Measurements from ENCODE around the gene DHX34.

DHX34 gene

DNA sequence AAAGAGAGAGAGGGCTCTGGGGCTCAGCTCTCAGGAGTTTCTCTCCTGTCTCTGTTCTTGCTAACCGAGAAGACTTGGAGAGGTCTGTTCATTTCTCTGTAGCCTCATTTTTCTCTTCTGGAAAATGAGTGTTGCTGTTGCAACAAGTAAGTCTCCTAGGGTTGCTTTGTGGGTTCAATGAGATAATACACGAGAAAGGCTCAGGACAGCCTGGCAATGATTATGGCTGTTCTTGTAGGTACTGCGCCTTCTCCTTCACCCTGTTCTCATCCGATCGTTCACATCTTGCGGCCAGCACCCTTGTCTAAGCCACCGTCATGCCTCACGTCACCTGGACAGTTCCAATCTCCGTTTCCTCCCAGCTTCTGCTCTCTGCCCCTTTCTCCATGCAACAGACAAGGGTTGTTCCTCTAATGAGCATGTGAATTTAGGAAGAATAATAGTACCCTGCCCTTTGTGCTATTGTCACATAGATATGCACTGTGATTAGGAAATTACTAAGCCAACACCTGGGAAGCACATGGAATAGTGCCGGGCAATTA lies 35.3 kb upstream of the DHX34 start:
- Histone ChIP-seq H3K4me3 (ENCODE audit: insufficient read depth, low read length, poor library complexity, severe bottlenecking) (no peak overlapping the region), H3K9me2 (replicated peaks; ENCODE audit: insufficient read depth, low read length) (no peaks in the 10 kb centered on the region), H3K4me2 (ENCODE audit: low read depth, low read length, poor library complexity, severe bottlenecking) (no peak overlapping the region), H3K9me3 (ENCODE audit: insufficient read depth, low read length) (no peaks in the 10 kb centered on the region), H2AFZ (ENCODE audit: low read depth, low read length, severe bottlenecking) (no peak overlapping the region), H4K20me1 (ENCODE audit: low read depth, low read length) (no peaks in the 10 kb centered on the region), H3K27me3 (ENCODE audit: low read length) (0 out of 2 replicates have a peak, but pooled peaks cover 3% of the 10 kb centered on the region), H3K36me3 (ENCODE audit: low read length) (no peaks in the 10 kb centered on the region), H3F3A (ENCODE audit: insufficient read depth) (no peaks in the 10 kb centered on the region), H3K9ac (ENCODE audit: low read length) (no peak overlapping the region), H3K27ac (ENCODE audit: low read depth, low read length) (no peak overlapping the region), H3K79me2 (ENCODE audit: insufficient read depth, low read length) (no peaks in the 10 kb centered on the region)
- TF ChIP-seq EZH2phosphoT487 (conservative IDR thresholded peaks at IDR 0.05; ENCODE audit: low read length): no peak
- TF ChIP-seq, protein P1, sequence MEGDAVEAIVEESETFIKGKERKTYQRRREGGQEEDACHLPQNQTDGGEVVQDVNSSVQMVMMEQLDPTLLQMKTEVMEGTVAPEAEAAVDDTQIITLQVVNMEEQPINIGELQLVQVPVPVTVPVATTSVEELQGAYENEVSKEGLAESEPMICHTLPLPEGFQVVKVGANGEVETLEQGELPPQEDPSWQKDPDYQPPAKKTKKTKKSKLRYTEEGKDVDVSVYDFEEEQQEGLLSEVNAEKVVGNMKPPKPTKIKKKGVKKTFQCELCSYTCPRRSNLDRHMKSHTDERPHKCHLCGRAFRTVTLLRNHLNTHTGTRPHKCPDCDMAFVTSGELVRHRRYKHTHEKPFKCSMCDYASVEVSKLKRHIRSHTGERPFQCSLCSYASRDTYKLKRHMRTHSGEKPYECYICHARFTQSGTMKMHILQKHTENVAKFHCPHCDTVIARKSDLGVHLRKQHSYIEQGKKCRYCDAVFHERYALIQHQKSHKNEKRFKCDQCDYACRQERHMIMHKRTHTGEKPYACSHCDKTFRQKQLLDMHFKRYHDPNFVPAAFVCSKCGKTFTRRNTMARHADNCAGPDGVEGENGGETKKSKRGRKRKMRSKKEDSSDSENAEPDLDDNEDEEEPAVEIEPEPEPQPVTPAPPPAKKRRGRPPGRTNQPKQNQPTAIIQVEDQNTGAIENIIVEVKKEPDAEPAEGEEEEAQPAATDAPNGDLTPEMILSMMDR (IDR thresholded peaks at IDR 0.05; ENCODE audit: insufficient read depth, low read length, poor library complexity, severe bottlenecking): no peak

DNA sequence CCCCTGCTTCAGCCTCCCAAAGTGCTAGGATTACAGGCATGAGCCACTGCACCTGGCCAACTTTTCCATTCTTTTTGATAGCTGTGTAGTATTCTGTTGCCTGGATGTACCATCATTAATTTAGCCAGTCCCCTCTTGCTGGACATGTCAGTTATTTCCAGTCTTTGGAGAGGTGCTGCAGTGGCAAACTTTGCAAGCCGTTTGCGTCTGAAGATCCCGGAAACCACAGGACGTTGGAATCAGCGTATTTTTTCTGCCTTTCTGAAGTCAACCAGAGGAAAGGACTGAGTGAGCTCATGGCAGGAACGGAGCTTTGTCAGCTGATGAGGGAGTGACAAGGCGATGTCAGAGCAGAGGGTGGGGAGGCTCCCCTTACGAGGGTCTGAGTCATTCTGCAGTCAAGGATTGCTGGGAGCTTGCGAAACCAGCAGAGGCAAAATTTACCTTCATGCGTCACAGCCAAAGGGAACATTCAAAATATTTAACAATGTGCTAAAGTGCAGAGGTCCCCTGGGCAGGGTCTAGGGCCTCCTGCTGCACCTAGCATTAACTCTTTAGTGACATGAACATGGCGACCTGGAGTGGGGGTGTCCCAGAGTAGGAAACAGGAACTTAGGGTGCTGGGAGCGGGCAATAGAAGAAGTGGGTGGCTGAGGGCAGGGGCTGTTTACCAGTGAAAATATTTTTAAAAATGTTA lies 33.8 kb upstream of the DHX34 start:
- Histone ChIP-seq H3K79me2 (ENCODE audit: insufficient read depth, low read length) (no peaks in the 10 kb centered on the region), H4K20me1 (ENCODE audit: low read depth, low read length) (no peaks in the 10 kb centered on the region), H3K4me3 (ENCODE audit: insufficient read depth, low read length, poor library complexity, severe bottlenecking) (no peak overlapping the region), H3K27me3 (ENCODE audit: low read length) (no peaks in the 10 kb centered on the region), H3K27ac (ENCODE audit: low read depth, low read length) (no peak overlapping the region), H3K9me3 (ENCODE audit: insufficient read depth, low read length) (no peaks in the 10 kb centered on the region), H3K9me2 (replicated peaks; ENCODE audit: insufficient read depth, low read length) (no peaks in the 10 kb centered on the region), H2AFZ (ENCODE audit: low read depth, low read length, severe bottlenecking) (no peak overlapping the region), H3K36me3 (ENCODE audit: low read length) (no peaks in the 10 kb centered on the region), H3F3A (ENCODE audit: insufficient read depth) (no peaks in the 10 kb centered on the region), H3K4me2 (ENCODE audit: low read depth, low read length, poor library complexity, severe bottlenecking) (no peak overlapping the region), H3K9ac (ENCODE audit: low read length) (no peak overlapping the region)
- TF ChIP-seq, protein P1 (IDR thresholded peaks at IDR 0.05; ENCODE audit: insufficient read depth, low read length, poor library complexity, severe bottlenecking): no peak
- no peak for TF ChIP-seq EZH2phosphoT487 (conservative IDR thresholded peaks at IDR 0.05; ENCODE audit: low read length)

DNA sequence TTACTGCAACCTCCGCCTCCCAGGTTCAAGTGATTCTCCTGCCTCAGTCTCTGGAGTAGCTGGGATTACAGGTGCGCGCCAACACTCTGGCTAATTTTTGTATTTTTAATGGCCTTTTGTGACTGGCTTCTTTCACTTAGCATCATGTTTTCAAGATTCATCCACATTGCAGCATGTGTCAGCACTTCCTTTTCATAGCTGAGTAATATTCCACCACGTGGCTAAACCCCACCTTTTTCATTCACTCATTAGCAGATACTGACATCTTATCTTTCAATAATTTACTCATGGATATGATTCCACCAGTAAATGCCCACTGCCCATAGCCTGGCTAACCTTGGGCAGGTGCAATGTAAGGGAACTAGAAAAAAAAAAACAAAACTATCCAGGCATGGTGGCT lies 32.6 kb upstream of the DHX34 start:
- no peak overlapping the region for H3K27ac ChIP-seq (ENCODE audit: low read depth, low read length)
- no peak for TF ChIP-seq EZH2phosphoT487 (conservative IDR thresholded peaks at IDR 0.05; ENCODE audit: low read length)
- H3K79me2 ChIP-seq (ENCODE audit: insufficient read depth, low read length): no peaks in the 10 kb centered on the region
- H3K36me3 ChIP-seq (ENCODE audit: low read length): no peaks in the 10 kb centered on the region
- H2AFZ ChIP-seq (ENCODE audit: low read depth, low read length, severe bottlenecking): no peak overlapping the region
- H4K20me1 ChIP-seq (ENCODE audit: low read depth, low read length): no peaks in the 10 kb centered on the region
- no peak overlapping the region for H3K4me2 ChIP-seq (ENCODE audit: low read depth, low read length, poor library complexity, severe bottlenecking)
- H3K27me3 ChIP-seq (ENCODE audit: low read length): no peaks in the 10 kb centered on the region
- H3K9me3 ChIP-seq (ENCODE audit: insufficient read depth, low read length): no peaks in the 10 kb centered on the region
- no peak overlapping the region for H3K4me3 ChIP-seq (ENCODE audit: insufficient read depth, low read length, poor library complexity, severe bottlenecking)
- H3K9ac ChIP-seq (ENCODE audit: low read length): no peak overlapping the region
- H3F3A ChIP-seq (ENCODE audit: insufficient read depth): no peaks in the 10 kb centered on the region
- no peaks in the 10 kb centered on the region for H3K9me2 ChIP-seq (replicated peaks; ENCODE audit: insufficient read depth, low read length)

Data from SU-DHL-6 (cell line).